ENCODE results near the gene WDCP. TPM values are rescaled to one million over a fixed set of nuclear protein-coding genes. Genes with fewer than 3 reads are reported as not detected.
"Not testable (repeated sequence)": the region's sequence is repeated elsewhere in the genome, so short reads cannot be mapped to it uniquely, and the experiment has no call there.

Gene WDCP
- total RNA-seq, 2 donors from 2014 or later: 2.6 to 3.9 TPM

DNA sequence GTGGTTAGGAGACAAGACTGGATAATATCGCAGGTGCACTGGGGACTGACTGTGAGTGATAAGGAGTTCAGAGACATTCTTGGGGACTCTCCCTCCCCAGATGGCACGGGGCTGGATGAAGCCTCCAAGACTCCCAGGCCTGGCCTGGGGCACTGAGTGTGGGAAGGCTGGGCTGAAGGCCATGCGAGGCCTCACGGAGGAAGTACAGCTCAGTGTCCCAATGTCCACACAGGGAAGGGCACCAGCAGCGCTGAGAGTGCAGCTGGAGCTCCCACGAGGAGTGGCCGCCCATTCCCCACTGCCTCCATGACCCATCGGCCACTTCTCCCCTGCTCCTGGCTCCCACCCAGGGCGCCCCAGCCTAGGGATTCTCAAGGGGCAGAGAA is 30.8 kb downstream of the WDCP start:
- H3K36me3 ChIP-seq (replicated peaks in 1 of 2; ENCODE audit: insufficient read depth in 1 of 2, low read depth in 2 of 2): no peaks in the 10 kb centered on the region
- DNase-seq (no peak), ATAC-seq (no peak)
- no peaks in the 10 kb centered on the region for H3K4me1 ChIP-seq
- H3K4me3 ChIP-seq: no peak overlapping the region
- intact Hi-C loops (cut with DNase I): no loop called here
- no peaks in the 10 kb centered on the region for H3K27me3 ChIP-seq
- no peaks in the 10 kb centered on the region for H3K9me3 ChIP-seq
- H3K27ac ChIP-seq: no peak overlapping the region
- TF ChIP-seq, protein P1, sequence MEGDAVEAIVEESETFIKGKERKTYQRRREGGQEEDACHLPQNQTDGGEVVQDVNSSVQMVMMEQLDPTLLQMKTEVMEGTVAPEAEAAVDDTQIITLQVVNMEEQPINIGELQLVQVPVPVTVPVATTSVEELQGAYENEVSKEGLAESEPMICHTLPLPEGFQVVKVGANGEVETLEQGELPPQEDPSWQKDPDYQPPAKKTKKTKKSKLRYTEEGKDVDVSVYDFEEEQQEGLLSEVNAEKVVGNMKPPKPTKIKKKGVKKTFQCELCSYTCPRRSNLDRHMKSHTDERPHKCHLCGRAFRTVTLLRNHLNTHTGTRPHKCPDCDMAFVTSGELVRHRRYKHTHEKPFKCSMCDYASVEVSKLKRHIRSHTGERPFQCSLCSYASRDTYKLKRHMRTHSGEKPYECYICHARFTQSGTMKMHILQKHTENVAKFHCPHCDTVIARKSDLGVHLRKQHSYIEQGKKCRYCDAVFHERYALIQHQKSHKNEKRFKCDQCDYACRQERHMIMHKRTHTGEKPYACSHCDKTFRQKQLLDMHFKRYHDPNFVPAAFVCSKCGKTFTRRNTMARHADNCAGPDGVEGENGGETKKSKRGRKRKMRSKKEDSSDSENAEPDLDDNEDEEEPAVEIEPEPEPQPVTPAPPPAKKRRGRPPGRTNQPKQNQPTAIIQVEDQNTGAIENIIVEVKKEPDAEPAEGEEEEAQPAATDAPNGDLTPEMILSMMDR (IDR thresholded peaks at IDR 0.05): no peak
- TF ChIP-seq POLR2A (IDR thresholded peaks at IDR 0.05): no peak
- 74 to 75% methylated on average over 5 to 9 of the region's 9 CpGs for WGBS, 2 donors

DNA sequence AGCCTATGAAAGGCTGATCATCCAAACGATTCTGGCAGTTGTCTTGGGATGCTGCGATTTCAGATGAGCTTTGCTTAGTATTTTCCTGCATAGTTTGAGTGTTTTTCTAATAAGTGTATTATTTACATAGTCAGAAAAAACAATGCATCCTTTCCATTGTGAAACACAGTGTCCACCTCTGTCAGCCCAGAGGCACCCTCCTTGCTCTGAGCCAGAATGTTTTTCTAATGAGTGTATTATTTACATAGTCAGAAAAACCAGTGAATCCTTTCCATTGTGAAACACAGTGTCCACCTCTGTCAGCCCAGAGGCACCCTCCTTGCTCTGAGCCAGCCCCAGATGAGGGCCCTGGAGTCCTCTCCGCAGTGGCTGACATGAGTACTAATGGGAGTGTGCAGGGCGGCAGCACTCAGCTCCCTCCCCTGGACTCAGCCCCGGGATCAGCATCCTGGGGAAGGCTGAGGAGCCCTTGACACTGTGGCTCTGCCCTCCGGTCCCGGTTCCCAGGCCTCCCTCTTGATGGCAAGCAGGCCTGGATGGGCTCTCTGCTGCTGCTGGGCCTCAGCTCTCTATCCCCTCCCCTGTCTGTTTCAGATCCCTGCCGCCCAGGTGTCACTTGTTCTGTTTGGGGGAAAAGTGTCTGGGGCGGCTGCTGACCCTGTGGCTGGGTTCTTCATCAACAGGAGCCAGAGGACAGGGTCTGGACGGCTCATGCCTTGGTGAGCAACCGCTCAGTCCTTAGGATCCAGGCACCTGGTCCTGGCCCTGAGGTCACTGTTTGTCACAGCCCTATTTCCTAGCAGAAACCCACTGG is 31.4 kb downstream of the WDCP start:
- Histone ChIP-seq H3K27ac (no peak overlapping the region), H3K36me3 (replicated peaks in 1 of 2; ENCODE audit: insufficient read depth in 1 of 2, low read depth in 2 of 2) (no peaks in the 10 kb centered on the region), H3K9me3 (no peaks in the 10 kb centered on the region), H3K4me3 (no peak overlapping the region), H3K27me3 (no peaks in the 10 kb centered on the region), H3K4me1 (no peaks in the 10 kb centered on the region)
- no peak for TF ChIP-seq POLR2A (IDR thresholded peaks at IDR 0.05)
- TF ChIP-seq, protein P1 (IDR thresholded peaks at IDR 0.05): no peak
- 64 to 77% methylated on average over 6 to 11 of the region's 11 CpGs for WGBS, 2 donors
- DNase-seq (no peak), ATAC-seq (no peak)
- intact Hi-C loops (cut with DNase I): no loop called here

DNA sequence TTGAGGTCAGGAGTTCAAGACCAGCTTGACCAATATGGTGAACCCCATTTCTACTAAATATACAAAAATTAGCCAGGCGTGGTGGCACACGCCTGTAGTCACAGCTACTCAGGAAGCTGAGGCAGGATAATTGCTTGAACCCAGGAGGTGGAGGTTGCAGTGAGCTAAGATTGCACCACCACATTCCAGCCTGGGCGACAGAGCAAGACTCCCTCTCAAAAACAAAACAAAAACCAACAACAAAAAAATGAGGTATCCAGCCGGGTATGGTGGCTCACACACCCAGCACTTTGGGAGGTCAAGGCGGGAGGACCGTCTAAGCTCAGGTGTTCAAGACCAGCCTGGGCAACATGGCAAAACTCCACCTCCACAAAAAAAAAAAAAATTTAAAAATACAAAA is 32.3 kb downstream of the WDCP start:
- ATAC-seq; H3K4me1 ChIP-seq; intact Hi-C loops (cut with DNase I); DNase-seq; H3K36me3 ChIP-seq (replicated peaks in 1 of 2; ENCODE audit: insufficient read depth in 1 of 2, low read depth in 2 of 2); H3K9me3 ChIP-seq; H3K27me3 ChIP-seq; H3K4me3 ChIP-seq; H3K27ac ChIP-seq: not testable (repeated sequence)
- WGBS, 2 donors: 82 to 85% methylated on average over 6 of the region's 6 CpGs

DNA sequence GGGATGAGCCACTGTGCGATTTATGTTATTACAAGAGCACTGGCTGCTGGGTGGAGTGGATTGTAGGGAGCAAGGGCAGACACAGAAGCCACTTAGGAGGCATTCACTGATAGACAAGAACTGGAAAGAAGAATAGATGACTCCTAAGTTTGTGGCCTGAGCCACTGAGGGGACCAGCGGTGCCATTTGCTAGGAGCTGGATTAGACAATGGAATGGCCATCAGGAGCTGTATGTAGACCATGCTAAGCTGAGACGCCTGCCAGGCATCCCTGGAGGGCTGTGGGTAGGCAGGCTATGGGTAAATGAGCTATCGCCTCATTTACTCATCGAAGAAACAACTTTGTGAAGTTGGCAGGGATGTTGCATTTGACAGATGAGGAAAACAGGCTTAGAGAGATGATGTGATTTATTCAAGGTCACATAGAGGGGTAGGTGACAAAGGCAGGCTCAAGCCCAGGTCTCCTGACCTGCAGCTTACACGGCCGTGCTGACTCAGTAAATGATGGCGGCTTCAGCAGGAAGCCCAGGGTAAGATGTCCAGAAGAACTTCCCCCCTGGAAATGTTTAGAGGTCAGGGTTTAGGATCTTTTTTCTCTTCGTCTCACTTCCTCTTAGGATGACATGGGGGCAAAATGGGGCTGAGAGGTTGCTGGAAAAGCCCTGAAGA is 34.5 kb downstream of the WDCP start:
- intact Hi-C loops (cut with DNase I): no loop called here
- H3K4me3 ChIP-seq: no peak overlapping the region
- WGBS, 2 donors: 59 to 70% methylated on average over 9 of the region's 9 CpGs

More for the DNA sequence above, 34.5 kb downstream of the WDCP start:
- Histone ChIP-seq H3K36me3 (replicated peaks in 1 of 2; ENCODE audit: insufficient read depth in 1 of 2, low read depth in 2 of 2) (no peaks in the 10 kb centered on the region), H3K9me3 (no peaks in the 10 kb centered on the region), H3K4me1 (peaks cover 11% of the 10 kb centered on the region), H3K27ac (no peak overlapping the region), H3K27me3 (no peaks in the 10 kb centered on the region)
- ATAC-seq: no peak
- no peak for DNase-seq
- TF ChIP-seq, protein P1 (IDR thresholded peaks at IDR 0.05): no peak
- TF ChIP-seq POLR2A (IDR thresholded peaks at IDR 0.05): no peak

Measured in body of pancreas (tissue), 4 donors.